Natural killer cell (primary cell): ENCODE data around the gene LYPLAL1. TPM values are rescaled to one million over a fixed set of nuclear protein-coding genes. Genes with fewer than 3 reads are reported as not detected.

ENCODE experiments used
- ATAC-seq, 3 donors: fragments of 150-1000 bp in 2 of 3; fragments of 200-7000 bp in 1 of 3; cut with Tn5 transposase; 1 replicate in 1 of 3; 2 replicates in 2 of 3; pipeline ENCODE4 v1.10.0; 2021; ENCODE audit warnings: mild to moderate bottlenecking in 2 of 3, moderate library complexity in 2 of 3
- DNase-seq, 2 donors: peaks; one replicate each; pipeline versions ENCODE4 v3.0.0 to v3.0.0-alpha.2; 2013 to 2021; ENCODE audit warnings: mixed read lengths in 1 of 2
- H3K27ac ChIP-seq: one replicate; pipeline ENCODE4 v1.5.1; 2013; ENCODE audit warnings: mild to moderate bottlenecking, low read length
- H3K27me3 ChIP-seq: one replicate; pipeline ENCODE4 v1.6.1; 2013; ENCODE audit warnings: low read length; ENCODE audit not compliant: control insufficient read depth, insufficient read depth
- H3K36me3 ChIP-seq: one replicate; pipeline ENCODE4 v1.6.1; 2013; ENCODE audit warnings: low read length; ENCODE audit not compliant: control insufficient read depth, insufficient read depth
- H3K4me1 ChIP-seq: one replicate; pipeline ENCODE4 v1.6.1; 2013; ENCODE audit warnings: low read length; ENCODE audit not compliant: control insufficient read depth, insufficient read depth
- H3K4me3 ChIP-seq: one replicate; pipeline ENCODE4 v1.5.1; 2013; ENCODE audit warnings: low read length
- H3K9me3 ChIP-seq: one replicate; pipeline ENCODE4 v1.6.1; 2013; ENCODE audit warnings: low read length; ENCODE audit not compliant: control insufficient read depth, insufficient read depth
- H3K27ac Mint-ChIP-seq, 2 donors: one replicate each; pipeline ENCODE4 v1.8.0; 2022; ENCODE audit warnings: mild to moderate bottlenecking in 2 of 2, mixed read lengths in 2 of 2, moderate library complexity in 1 of 2
- H3K27me3 Mint-ChIP-seq, 2 donors: one replicate each; pipeline ENCODE4 v1.8.0; 2022; ENCODE audit warnings: low read depth in 2 of 2, mixed read lengths in 2 of 2
- H3K36me3 Mint-ChIP-seq: one replicate; pipeline ENCODE4 v1.8.0; 2022; ENCODE audit warnings: mixed read lengths
- H3K4me1 Mint-ChIP-seq, 2 donors: one replicate each; pipeline ENCODE4 v1.8.0; 2022; ENCODE audit warnings: mixed read lengths in 2 of 2
- H3K4me3 Mint-ChIP-seq: one replicate; pipeline ENCODE4 v1.8.0; 2022; ENCODE audit warnings: mild to moderate bottlenecking, moderate library complexity, mixed read lengths
- H3K9me3 Mint-ChIP-seq, 2 donors: one replicate each; pipeline ENCODE4 v1.8.0; 2022; ENCODE audit warnings: mixed read lengths in 2 of 2
- WGBS: methylation state at CpG from one replicate; pipeline ENCODE4 v1.1.7; 2013; ENCODE audit warnings: missing lambda C conversion rate; ENCODE audit not compliant: insufficient coverage; 5-methylcytosine and 5-hydroxymethylcytosine counted together
- intact Hi-C: fragments of 100-400 bp; cut with micrococcal nuclease; formaldehyde crosslinking; loops from one replicate; pipeline ENCODE4 v1.14.2; 2022
- total RNA-seq, 4 donors: library from RNA; stranded (reverse); fragments of 120-200 nt in 1 of 4; gene quantifications; one replicate each; pipeline versions ENCODE4 v1.2.3 to v1.2.4, GENCODE V29; 2013 to 2022
- TF ChIP-seq, protein P1 (sequence below): fragments of 200-600 bp; IDR thresholded peaks from one replicate; pipeline ENCODE4 v1.8.0; 2022; ENCODE audit warnings: antibody characterized with exemption

The LYPLAL1 gene
- total RNA-seq, 3 donors from 2014 or later (not counting 1 experiment from before 2014, with no cell fraction given) = 13.1 to 18.3 (median 15.9) TPM

GRCh38 chr1:219161371-219161770, 12.3 kb upstream of the LYPLAL1 start:
- WGBS = 88% methylated on average over 1 of the region's 1 CpG
- Histone ChIP-seq H3K4me3 (no peak overlapping the region), H3K27ac (no peak overlapping the region), H3K36me3 (no peaks in the 10 kb centered on the region), H3K27me3 (peaks cover 5% of the 10 kb centered on the region), H3K4me1 (no peaks in the 10 kb centered on the region), H3K9me3 (no peaks in the 10 kb centered on the region)
- H3K9me3 Mint-ChIP-seq = no peaks in the 10 kb centered on the region
- no peak for ATAC-seq
- no peaks in the 10 kb centered on the region for H3K36me3 Mint-ChIP-seq
- no peak overlapping the region for H3K27ac Mint-ChIP-seq
- no peaks in the 10 kb centered on the region for H3K4me1 Mint-ChIP-seq
- no peak for DNase-seq
- intact Hi-C loops = no loop called here
- no peak overlapping the region for H3K4me3 Mint-ChIP-seq
- H3K27me3 Mint-ChIP-seq = peaks cover 12% of the 10 kb centered on the region in 2 donors
- TF ChIP-seq, protein P1, sequence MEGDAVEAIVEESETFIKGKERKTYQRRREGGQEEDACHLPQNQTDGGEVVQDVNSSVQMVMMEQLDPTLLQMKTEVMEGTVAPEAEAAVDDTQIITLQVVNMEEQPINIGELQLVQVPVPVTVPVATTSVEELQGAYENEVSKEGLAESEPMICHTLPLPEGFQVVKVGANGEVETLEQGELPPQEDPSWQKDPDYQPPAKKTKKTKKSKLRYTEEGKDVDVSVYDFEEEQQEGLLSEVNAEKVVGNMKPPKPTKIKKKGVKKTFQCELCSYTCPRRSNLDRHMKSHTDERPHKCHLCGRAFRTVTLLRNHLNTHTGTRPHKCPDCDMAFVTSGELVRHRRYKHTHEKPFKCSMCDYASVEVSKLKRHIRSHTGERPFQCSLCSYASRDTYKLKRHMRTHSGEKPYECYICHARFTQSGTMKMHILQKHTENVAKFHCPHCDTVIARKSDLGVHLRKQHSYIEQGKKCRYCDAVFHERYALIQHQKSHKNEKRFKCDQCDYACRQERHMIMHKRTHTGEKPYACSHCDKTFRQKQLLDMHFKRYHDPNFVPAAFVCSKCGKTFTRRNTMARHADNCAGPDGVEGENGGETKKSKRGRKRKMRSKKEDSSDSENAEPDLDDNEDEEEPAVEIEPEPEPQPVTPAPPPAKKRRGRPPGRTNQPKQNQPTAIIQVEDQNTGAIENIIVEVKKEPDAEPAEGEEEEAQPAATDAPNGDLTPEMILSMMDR = no peak

GRCh38 chr1:219163401-219163954, 10.2 kb upstream of the LYPLAL1 start:
- no peak for ATAC-seq
- Mint-ChIP-seq H3K4me1 (no peaks in the 10 kb centered on the region), H3K36me3 (no peaks in the 10 kb centered on the region), H3K27ac (no peak overlapping the region), H3K27me3 (peaks cover 12 to 17% of the 10 kb centered on the region in 2 donors), H3K9me3 (no peaks in the 10 kb centered on the region), H3K4me3 (no peak overlapping the region)
- Histone ChIP-seq H3K4me1 (no peaks in the 10 kb centered on the region), H3K9me3 (no peaks in the 10 kb centered on the region), H3K4me3 (no peak overlapping the region), H3K27me3 (peaks cover 5% of the 10 kb centered on the region), H3K36me3 (no peaks in the 10 kb centered on the region), H3K27ac (no peak overlapping the region)
- intact Hi-C loops = no loop called here
- DNase-seq = no peak
- TF ChIP-seq, protein P1 = no peak
- WGBS = 86% methylated on average over 3 of the region's 4 CpGs

GRCh38 chr1:219171192-219171935, 2.3 kb upstream of the LYPLAL1 start:
- Histone ChIP-seq H3K36me3 (no peaks in the 10 kb centered on the region), H3K9me3 (no peaks in the 10 kb centered on the region), H3K27me3 (no peaks in the 10 kb centered on the region), H3K4me1 (peaks cover 8% of the 10 kb centered on the region), H3K4me3 (no peak overlapping the region), H3K27ac (no peak overlapping the region)
- WGBS = 100% methylated on average over 1 of the region's 1 CpG
- H3K27me3 Mint-ChIP-seq = peaks cover 0 to 9% of the 10 kb centered on the region in 2 donors
- H3K36me3 Mint-ChIP-seq = no peaks in the 10 kb centered on the region
- TF ChIP-seq, protein P1 = no peak
- H3K27ac Mint-ChIP-seq = no peak overlapping the region
- H3K4me3 Mint-ChIP-seq = no peak overlapping the region
- DNase-seq = no peak
- peaks cover 25 to 26% of the 10 kb centered on the region in 2 donors for H3K4me1 Mint-ChIP-seq
- H3K9me3 Mint-ChIP-seq = no peaks in the 10 kb centered on the region
- ATAC-seq = no peak
- intact Hi-C loops = no loop called here
